WTC11 (cell line): ENCODE measurements around the gene LCP1. TPM values are rescaled to one million over a fixed set of nuclear protein-coding genes. Genes with fewer than 3 reads are reported as not detected.

ENCODE experiments used
- ATAC-seq: fragments of 200-7000 bp; cut with Tn5 transposase; 2 replicates; pipeline ENCODE4 v1.10.0; 2021; ENCODE audit warnings: mild to moderate bottlenecking, moderate library complexity
- CTCF ChIA-PET: fragments of 300-600 bp; sonication (Branson Sonifier 250); formaldehyde crosslinking; loops from one replicate; lab custom pipeline; 2021; ENCODE audit warnings: antibody characterized with exemption; lab: Charles Lee
- POLR2A ChIA-PET: fragments of 350-600 bp; sonication (Branson Sonifier 250); formaldehyde crosslinking; loops from one replicate; lab custom pipeline; 2021; ENCODE audit warnings: antibody characterized with exemption; lab: Charles Lee
- DNase-seq: peaks from one replicate; pipeline ENCODE4 v3.0.0; 2021; ENCODE audit warnings: low spot score
- H3K27ac Mint-ChIP-seq: 2 replicates; pipeline ENCODE4 v1.8.0; 2021; ENCODE audit warnings: mixed read lengths
- H3K27me3 Mint-ChIP-seq: 2 replicates; pipeline ENCODE4 v1.8.0; 2021; ENCODE audit warnings: low read depth, mild to moderate bottlenecking, moderate library complexity, mixed read lengths
- H3K36me3 Mint-ChIP-seq: 2 replicates; pipeline ENCODE4 v1.8.0; 2021; ENCODE audit warnings: mixed read lengths
- H3K4me1 Mint-ChIP-seq: 2 replicates; pipeline ENCODE4 v1.8.0; 2022; ENCODE audit warnings: mixed read lengths
- H3K4me3 Mint-ChIP-seq: 2 replicates; pipeline ENCODE4 v1.8.0; 2021; ENCODE audit warnings: mild to moderate bottlenecking, moderate library complexity, mixed read lengths
- H3K9me3 Mint-ChIP-seq: 2 replicates; pipeline ENCODE4 v1.8.0; 2021; ENCODE audit warnings: mixed read lengths
- ATF2 ChIP-seq: sonication (generic); formaldehyde crosslinking; IDR thresholded peaks from 2 replicates; pipeline ENCODE4 v1.8.1; 2022; ENCODE audit warnings: low read depth, missing genetic modification reagents, borderline replicate concordance
- CBFB ChIP-seq: sonication (generic); formaldehyde crosslinking; IDR thresholded peaks from 2 replicates; pipeline ENCODE4 v1.8.1; 2022; ENCODE audit warnings: mild to moderate bottlenecking, low read depth, missing genetic modification reagents
- CDX4 ChIP-seq: fragments of 250-450 bp; sonication (Bioruptor Pico); IDR thresholded peaks from 2 replicates; pipeline ENCODE4 v1.9.0; 2021; ENCODE audit warnings: moderate library complexity, mild to moderate bottlenecking, inconsistent platforms, borderline replicate concordance
- CREB1 ChIP-seq: sonication (generic); formaldehyde crosslinking; IDR thresholded peaks from 2 replicates; pipeline ENCODE4 v1.8.0; 2023; ENCODE audit warnings: mild to moderate bottlenecking, missing genetic modification reagents
- FOXK1 ChIP-seq: sonication (generic); formaldehyde crosslinking; IDR thresholded peaks from 2 replicates; pipeline ENCODE4 v1.8.0; 2022; ENCODE audit warnings: mild to moderate bottlenecking, moderate library complexity, missing genetic modification reagents
- GABPB1 ChIP-seq: sonication (generic); formaldehyde crosslinking; IDR thresholded peaks from 2 replicates; pipeline ENCODE4 v1.8.1; 2023; ENCODE audit warnings: mild to moderate bottlenecking, missing genetic modification reagents
- GRHL2 ChIP-seq: fragments of 250-450 bp; sonication (Bioruptor Pico); IDR thresholded peaks from 2 replicates; pipeline ENCODE4 v1.8.0; 2022; ENCODE audit warnings: mild to moderate bottlenecking, moderate library complexity; ENCODE audit not compliant: insufficient replicate concordance, severe bottlenecking
- GTF2I ChIP-seq: fragments of 250-450 bp; sonication (Bioruptor Pico); conservative IDR thresholded peaks from 2 replicates; pipeline ENCODE4 v1.4.0; 2021; ENCODE audit warnings: mild to moderate bottlenecking
- IRF2 ChIP-seq: sonication (generic); formaldehyde crosslinking; IDR thresholded peaks from 2 replicates; pipeline ENCODE4 v1.8.0; 2022; ENCODE audit warnings: low read depth, missing genetic modification reagents, borderline replicate concordance
- MAX ChIP-seq: sonication (generic); formaldehyde crosslinking; IDR thresholded peaks from 2 replicates; pipeline ENCODE4 v1.8.0; 2022; ENCODE audit warnings: mild to moderate bottlenecking, missing genetic modification reagents
- MLX ChIP-seq: sonication (generic); formaldehyde crosslinking; IDR thresholded peaks from 2 replicates; pipeline ENCODE4 v1.8.1; 2023; ENCODE audit warnings: mild to moderate bottlenecking, missing genetic modification reagents, moderate library complexity
- MYBL2 ChIP-seq: sonication (generic); formaldehyde crosslinking; IDR thresholded peaks from 2 replicates; pipeline ENCODE4 v1.8.1; 2023; ENCODE audit warnings: mild to moderate bottlenecking, moderate library complexity, missing genetic modification reagents
- NFYB ChIP-seq: sonication (generic); formaldehyde crosslinking; conservative IDR thresholded peaks from 2 replicates; pipeline ENCODE4 v1.8.0; 2022; ENCODE audit warnings: low read depth, missing genetic modification reagents
- NR2C2 ChIP-seq: sonication (generic); formaldehyde crosslinking; IDR thresholded peaks from 2 replicates; pipeline ENCODE4 v1.8.0; 2022; ENCODE audit warnings: mild to moderate bottlenecking, missing genetic modification reagents
- OVOL2 ChIP-seq: fragments of 250-450 bp; sonication (Bioruptor Pico); IDR thresholded peaks from 2 replicates; pipeline ENCODE4 v1.9.0; 2021; ENCODE audit warnings: mild to moderate bottlenecking, borderline replicate concordance
- RELA ChIP-seq: sonication (generic); formaldehyde crosslinking; IDR thresholded peaks from 2 replicates; pipeline ENCODE4 v1.8.1; 2022; ENCODE audit warnings: missing genetic modification reagents, mild to moderate bottlenecking, borderline replicate concordance
- SMAD3 ChIP-seq: sonication (generic); formaldehyde crosslinking; IDR thresholded peaks from 2 replicates; pipeline ENCODE4 v1.8.0; 2022; ENCODE audit warnings: missing genetic modification reagents, mild to moderate bottlenecking, borderline replicate concordance
- SMAD4 ChIP-seq: sonication (generic); formaldehyde crosslinking; IDR thresholded peaks from 2 replicates; pipeline ENCODE4 v1.8.0; 2022; ENCODE audit warnings: mild to moderate bottlenecking, missing genetic modification reagents
- TP53 ChIP-seq: sonication (generic); formaldehyde crosslinking; IDR thresholded peaks from 2 replicates; pipeline ENCODE4 v1.8.1; 2023; ENCODE audit warnings: mild to moderate bottlenecking, missing genetic modification reagents
- ZNF671 ChIP-seq: fragments of 250-450 bp; sonication (Bioruptor Pico); IDR thresholded peaks from 2 replicates; pipeline ENCODE4 v1.8.0; 2021; ENCODE audit warnings: mild to moderate bottlenecking
- total RNA-seq: library from RNA; stranded (reverse); gene quantifications from 3 replicates; pipeline ENCODE4 v1.2.3, GENCODE V29; 2021
- TF ChIP-seq, protein P1 (sequence below): sonication (generic); formaldehyde crosslinking; IDR thresholded peaks from 2 replicates; pipeline ENCODE4 v1.8.0; 2022; ENCODE audit warnings: missing genetic modification reagents
- TF ChIP-seq, protein P2 (sequence below): sonication (generic); formaldehyde crosslinking; IDR thresholded peaks from 2 replicates; pipeline ENCODE4 v1.8.1; 2023; ENCODE audit warnings: mild to moderate bottlenecking, missing genetic modification reagents, moderate library complexity

The LCP1 gene
- total RNA-seq, 1 experiment from 2014 or later = 3.2 TPM

GRCh38 chr13:46109451-46109850 lies 72.5 kb downstream of the LCP1 start (continued):
- TF ChIP-seq ATF2 (CRISPR knock-in tag) (no peak), ZNF671 (CRISPR knock-in tag) (no peak), TP53 (CRISPR knock-in tag) (no peak)

DNA sequence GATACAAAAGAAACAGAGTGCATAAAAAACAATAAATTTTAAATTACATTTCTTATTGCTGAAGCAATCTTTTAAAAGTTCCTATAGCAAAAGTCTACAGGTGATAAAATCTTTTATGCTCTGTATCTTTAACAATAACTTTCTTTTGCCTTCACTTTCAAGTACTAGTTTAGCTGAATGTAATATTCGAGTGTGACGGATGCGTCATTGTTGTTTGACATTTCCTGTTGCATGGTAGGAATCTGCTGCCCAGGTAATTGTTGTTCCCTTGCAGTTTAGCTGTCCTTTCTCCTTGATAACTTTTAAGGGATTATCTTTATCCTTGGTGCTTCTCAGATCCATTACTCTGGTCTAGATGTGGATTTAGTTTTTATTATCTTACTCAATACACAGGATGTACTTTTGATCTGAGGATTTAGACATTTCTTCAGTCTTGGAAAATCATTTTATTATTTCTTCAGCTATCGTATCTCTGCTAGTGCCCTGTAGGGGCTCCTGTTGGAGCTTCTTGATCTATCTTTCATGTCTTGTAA lies 75.1 kb downstream of the LCP1 start:
- no peak overlapping the region for H3K4me3 Mint-ChIP-seq
- H3K27ac Mint-ChIP-seq = no peak overlapping the region
- H3K27me3 Mint-ChIP-seq = no peaks in the 10 kb centered on the region
- no peaks in the 10 kb centered on the region for H3K36me3 Mint-ChIP-seq
- CTCF ChIA-PET = interaction anchor here (0.6 to 1.8 kb wide), 3 partner anchors 20 to 52 kb away, joined by 3 to 7 read pairs (median 3); no protein-coding TSS in a partner anchor
- H3K9me3 Mint-ChIP-seq = no peaks in the 10 kb centered on the region
- H3K4me1 Mint-ChIP-seq = peaks cover 9% of the 10 kb centered on the region
- ATAC-seq (no peak), DNase-seq (no peak)
- TF ChIP-seq NR2C2 (no peak), OVOL2 (CRISPR knock-in tag) (no peak), MLX (no peak), GRHL2 (CRISPR knock-in tag) (no peak), FOXK1 (CRISPR knock-in tag) (no peak)
- TF ChIP-seq, protein P1, sequence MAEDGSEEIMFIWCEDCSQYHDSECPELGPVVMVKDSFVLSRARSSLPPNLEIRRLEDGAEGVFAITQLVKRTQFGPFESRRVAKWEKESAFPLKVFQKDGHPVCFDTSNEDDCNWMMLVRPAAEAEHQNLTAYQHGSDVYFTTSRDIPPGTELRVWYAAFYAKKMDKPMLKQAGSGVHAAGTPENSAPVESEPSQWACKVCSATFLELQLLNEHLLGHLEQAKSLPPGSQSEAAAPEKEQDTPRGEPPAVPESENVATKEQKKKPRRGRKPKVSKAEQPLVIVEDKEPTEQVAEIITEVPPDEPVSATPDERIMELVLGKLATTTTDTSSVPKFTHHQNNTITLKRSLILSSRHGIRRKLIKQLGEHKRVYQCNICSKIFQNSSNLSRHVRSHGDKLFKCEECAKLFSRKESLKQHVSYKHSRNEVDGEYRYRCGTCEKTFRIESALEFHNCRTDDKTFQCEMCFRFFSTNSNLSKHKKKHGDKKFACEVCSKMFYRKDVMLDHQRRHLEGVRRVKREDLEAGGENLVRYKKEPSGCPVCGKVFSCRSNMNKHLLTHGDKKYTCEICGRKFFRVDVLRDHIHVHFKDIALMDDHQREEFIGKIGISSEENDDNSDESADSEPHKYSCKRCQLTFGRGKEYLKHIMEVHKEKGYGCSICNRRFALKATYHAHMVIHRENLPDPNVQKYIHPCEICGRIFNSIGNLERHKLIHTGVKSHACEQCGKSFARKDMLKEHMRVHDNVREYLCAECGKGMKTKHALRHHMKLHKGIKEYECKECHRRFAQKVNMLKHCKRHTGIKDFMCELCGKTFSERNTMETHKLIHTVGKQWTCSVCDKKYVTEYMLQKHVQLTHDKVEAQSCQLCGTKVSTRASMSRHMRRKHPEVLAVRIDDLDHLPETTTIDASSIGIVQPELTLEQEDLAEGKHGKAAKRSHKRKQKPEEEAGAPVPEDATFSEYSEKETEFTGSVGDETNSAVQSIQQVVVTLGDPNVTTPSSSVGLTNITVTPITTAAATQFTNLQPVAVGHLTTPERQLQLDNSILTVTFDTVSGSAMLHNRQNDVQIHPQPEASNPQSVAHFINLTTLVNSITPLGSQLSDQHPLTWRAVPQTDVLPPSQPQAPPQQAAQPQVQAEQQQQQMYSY (CRISPR knock-in tag) = no peak
- POLR2A ChIA-PET = no interaction called here

GRCh38 chr13:46104868-46105267 lies 77.1 kb downstream of the LCP1 start, which contains the start of gene CPB2:
Gene CPB2, minus strand, starts transcription at chr13:46105033. Its CDS starts 24 bp downstream, at chr13:46105009.
- no peak within 1 kb of the TSS for H3K4me3 Mint-ChIP-seq
- ChIA-PET CTCF (no interaction called here), POLR2A (no interaction called here)
- H3K9me3 Mint-ChIP-seq = no peaks in the 10 kb centered on the region
- H3K27me3 Mint-ChIP-seq = no peaks in the 10 kb centered on the region
- no peak for TF ChIP-seq SMAD4 (CRISPR knock-in tag)
- no peak for TF ChIP-seq MYBL2 (CRISPR knock-in tag)
- no peak for TF ChIP-seq MAX (CRISPR knock-in tag)
- TF ChIP-seq RELA (CRISPR knock-in tag) = no peak
- no peak for TF ChIP-seq GTF2I
- peak; percentile 23; the same call in 1 of the 2 replicates for TF ChIP-seq GABPB1 (CRISPR knock-in tag)
- TF ChIP-seq, all 79 proteins: peak for 1
- no peaks in the 10 kb centered on the region for H3K36me3 Mint-ChIP-seq
- DNase-seq (no peak), ATAC-seq (no peak)
- no peak within 1 kb of the TSS for H3K27ac Mint-ChIP-seq
- H3K4me1 Mint-ChIP-seq = peaks cover 12% of the 10 kb centered on the region

- no peak overlapping the region for H3K27ac Mint-ChIP-seq
- TF ChIP-seq CREB1 (CRISPR knock-in tag) (no peak), NFYB (no peak), CDX4 (CRISPR knock-in tag) (no peak), SMAD3 (no peak), CBFB (CRISPR knock-in tag) (no peak), MAX (CRISPR knock-in tag) (no peak), IRF2 (CRISPR knock-in tag) (no peak)
- TF ChIP-seq, protein P2, sequence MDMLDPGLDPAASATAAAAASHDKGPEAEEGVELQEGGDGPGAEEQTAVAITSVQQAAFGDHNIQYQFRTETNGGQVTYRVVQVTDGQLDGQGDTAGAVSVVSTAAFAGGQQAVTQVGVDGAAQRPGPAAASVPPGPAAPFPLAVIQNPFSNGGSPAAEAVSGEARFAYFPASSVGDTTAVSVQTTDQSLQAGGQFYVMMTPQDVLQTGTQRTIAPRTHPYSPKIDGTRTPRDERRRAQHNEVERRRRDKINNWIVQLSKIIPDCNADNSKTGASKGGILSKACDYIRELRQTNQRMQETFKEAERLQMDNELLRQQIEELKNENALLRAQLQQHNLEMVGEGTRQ (CRISPR knock-in tag) = no peak
- no peaks in the 10 kb centered on the region for H3K27me3 Mint-ChIP-seq
- CTCF ChIA-PET = interaction anchor here (1.4 kb wide), 1 partner anchor 23 kb away, joined by 6 read pairs; no protein-coding TSS in a partner anchor
- no peaks in the 10 kb centered on the region for H3K9me3 Mint-ChIP-seq
- H3K4me3 Mint-ChIP-seq = no peak overlapping the region
- DNase-seq (no peak), ATAC-seq (no peak)
- no peaks in the 10 kb centered on the region for H3K36me3 Mint-ChIP-seq
- POLR2A ChIA-PET = no interaction called here
- H3K4me1 Mint-ChIP-seq = peaks cover 12% of the 10 kb centered on the region
Measured at GRCh38 chr13:46103037-46103436, 78.9 kb downstream of the LCP1 start.
